ENCODE results near the gene ALAS2. TPM values are rescaled to one million over a fixed set of nuclear protein-coding genes. Genes with fewer than 3 reads are reported as not detected.

Gene ALAS2
- total and polyA plus RNA-seq, 2 of the 8 experiments (the other 6 are each of a cell fraction or from before 2014, with no cell fraction given), result 0.27 to 0.32 TPM

- ChIA-PET CTCF (ENCODE audit: partially characterized antibody) (no interaction called here), POLR2A (ENCODE audit: partially characterized antibody) (no interaction called here)
- Histone ChIP-seq H2BK20ac (ENCODE audit: low read length) (no peak overlapping the region), H2AK5ac (ENCODE audit: low read depth, low read length) (no peak overlapping the region), H3K9ac (replicated peaks in 1 of 4; ENCODE audit: extremely low read depth in 1 of 4, low read depth in 3 of 4, low read length in 3 of 4) (no peak overlapping the region), H3K27ac (ENCODE audit: low read depth, low read length) (no peak overlapping the region), H2BK5ac (ENCODE audit: low read depth, low read length) (no peak overlapping the region), H3K56ac (replicated peaks; ENCODE audit: insufficient read length, low read depth, low read length) (no peak overlapping the region), H2BK12ac (ENCODE audit: low read depth, low read length) (no peak overlapping the region), H2BK15ac (ENCODE audit: low read length) (no peak overlapping the region), H2AFZ (ENCODE audit: low read length) (no peak overlapping the region), H3K9me3 (ENCODE audit: insufficient read depth in 2 of 2, low read depth in 1 of 2, low read length in 1 of 2) (no peaks in the 10 kb centered on the region; a peak in 1 of 4 replicates), H3K4me2 (ENCODE audit: insufficient read depth in 1 of 2, low read depth in 2 of 2, low read length in 2 of 2) (no peak overlapping the region), H3K4ac (replicated peaks; ENCODE audit: insufficient read length, low read depth, low read length) (no peak overlapping the region), H2BK120ac (replicated peaks; ENCODE audit: low read depth, low read length) (no peak overlapping the region), H3K18ac (ENCODE audit: extremely low read depth, low read length) (no peak overlapping the region), H3K23me2 (ENCODE audit: low read depth, low read length) (no peaks in the 10 kb centered on the region), H3K4me1 (replicated peaks in 1 of 4; ENCODE audit: control insufficient read depth in 3 of 4, insufficient read depth in 4 of 4, low read length in 3 of 4) (no peaks in the 10 kb centered on the region), H4K91ac (replicated peaks; ENCODE audit: insufficient read length, low read length) (no peak overlapping the region), H4K5ac (ENCODE audit: insufficient read length, low read depth, low read length) (no peak overlapping the region), H3K36me3 (ENCODE audit: control insufficient read depth in 2 of 4, insufficient read depth in 4 of 4, low read length in 3 of 4) (no peaks in the 10 kb centered on the region), H4K8ac (ENCODE audit: extremely low read depth, insufficient read depth, low read length) (no peak overlapping the region), H4K20me1 (replicated peaks in 1 of 2; ENCODE audit: control insufficient read depth in 1 of 2, insufficient read depth in 2 of 2, low read length in 2 of 2) (no peaks in the 10 kb centered on the region), H3K79me2 (ENCODE audit: control insufficient read depth in 1 of 2, insufficient read depth in 2 of 2, low read length in 2 of 2) (no peaks in the 10 kb centered on the region), H3K14ac (ENCODE audit: insufficient read length) (no peak overlapping the region), H3K79me1 (ENCODE audit: low read depth, low read length) (no peaks in the 10 kb centered on the region), H3K4me3 (ENCODE audit: extremely low read depth in 1 of 4, insufficient read depth in 2 of 4, low read depth in 3 of 4, low read length in 4 of 4) (no peak overlapping the region), H3K27me3 (replicated peaks in 1 of 4; ENCODE audit: control insufficient read depth in 3 of 4, extremely low read depth in 1 of 4, insufficient read depth in 3 of 4, low read length in 3 of 4) (no peaks in the 10 kb centered on the region), H3K23ac (ENCODE audit: insufficient read length) (no peak overlapping the region)
- DNase-seq (ENCODE audit: low read depth in 1 of 2, low spot score in 2 of 2), result no peak
- no peak for FAIRE-seq
- TF ChIP-seq SIRT6 (IDR thresholded peaks at IDR 0.05; ENCODE audit: low read length), result no peak
- no peak for TF ChIP-seq ZNF274 (IDR thresholded peaks at IDR 0.05; ENCODE audit: borderline replicate concordance, extremely low read depth, low read length)
- no peak for TF ChIP-seq CTBP2 (IDR thresholded peaks at IDR 0.05; ENCODE audit: borderline replicate concordance, insufficient read depth, insufficient read length, low read length)
- no peak for TF ChIP-seq NANOG (IDR thresholded peaks at IDR 0.05; ENCODE audit: insufficient read depth, low read depth, low read length, poor library complexity, severe bottlenecking)
- no peak for TF ChIP-seq SAP30 (IDR thresholded peaks at IDR 0.05; ENCODE audit: insufficient read depth, insufficient replicate concordance, low read length)
- no peak for TF ChIP-seq RAD21 (IDR thresholded peaks at IDR 0.05 in 1 of 2, conservative IDR thresholded peaks at IDR 0.05 in 1 of 2; ENCODE audit: low read depth in 2 of 2, low read length in 2 of 2)
- no peak for TF ChIP-seq TAF1 (IDR thresholded peaks at IDR 0.05; ENCODE audit: low read depth, low read length)
- TF ChIP-seq KDM4A (IDR thresholded peaks at IDR 0.05; ENCODE audit: low read depth, low read length, severe bottlenecking), result no peak
- TF ChIP-seq CTCF (IDR thresholded peaks at IDR 0.05; ENCODE audit: control extremely low read depth in 1 of 3, insufficient read depth in 1 of 3, low read depth in 1 of 3, low read length in 3 of 3), result no peak
- no peak for TF ChIP-seq CHD2 (IDR thresholded peaks at IDR 0.05; ENCODE audit: low read length)
- TF ChIP-seq SIN3A (conservative IDR thresholded peaks at IDR 0.05 in 1 of 2, IDR thresholded peaks at IDR 0.05 in 1 of 2; ENCODE audit: low read depth in 1 of 2, low read length in 2 of 2), result no peak
- no peak for TF ChIP-seq KDM5A (IDR thresholded peaks at IDR 0.05; ENCODE audit: low read length)
Measured at GRCh38 chrX:54979432-54979831, 51.3 kb downstream of the ALAS2 start.
